ENCODE data around the gene SLF1. TPM values are rescaled to one million over a fixed set of nuclear protein-coding genes. Genes with fewer than 3 reads are reported as not detected.

SLF1 gene
- total RNA-seq, 2 donors from 2014 or later: 10.8 to 16.2 TPM

DNA sequence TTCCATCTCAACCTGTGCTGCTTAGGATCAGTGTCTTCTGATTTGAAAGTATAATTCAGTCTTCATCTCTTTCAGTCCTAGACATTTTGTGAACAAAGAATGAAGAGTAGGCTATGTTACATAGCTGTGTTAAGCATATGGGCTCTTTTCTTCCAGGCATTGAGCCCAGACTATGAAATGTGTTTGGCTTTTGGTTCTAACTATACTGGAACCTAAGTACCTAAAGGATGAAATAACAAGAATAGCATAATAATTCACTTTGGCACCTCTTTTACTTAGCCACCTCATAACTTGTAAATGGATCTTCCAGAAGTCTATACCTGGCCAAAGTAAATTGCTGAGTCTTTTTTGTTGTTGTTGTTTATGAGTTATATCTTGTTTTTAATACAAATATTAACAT lies 71.4 kb downstream of the SLF1 start:
- no peak overlapping the region for H3K4me3 Mint-ChIP-seq
- H3K27ac Mint-ChIP-seq: no peak overlapping the region
- ATAC-seq (replicated peaks): no peak
- no peaks in the 10 kb centered on the region for H3K9me3 Mint-ChIP-seq
- H3K27me3 Mint-ChIP-seq: no peaks in the 10 kb centered on the region
- H3K36me3 Mint-ChIP-seq (ENCODE audit: low read depth): peaks cover 75% of the 10 kb centered on the region
- H3K4me1 Mint-ChIP-seq: no peaks in the 10 kb centered on the region

DNA sequence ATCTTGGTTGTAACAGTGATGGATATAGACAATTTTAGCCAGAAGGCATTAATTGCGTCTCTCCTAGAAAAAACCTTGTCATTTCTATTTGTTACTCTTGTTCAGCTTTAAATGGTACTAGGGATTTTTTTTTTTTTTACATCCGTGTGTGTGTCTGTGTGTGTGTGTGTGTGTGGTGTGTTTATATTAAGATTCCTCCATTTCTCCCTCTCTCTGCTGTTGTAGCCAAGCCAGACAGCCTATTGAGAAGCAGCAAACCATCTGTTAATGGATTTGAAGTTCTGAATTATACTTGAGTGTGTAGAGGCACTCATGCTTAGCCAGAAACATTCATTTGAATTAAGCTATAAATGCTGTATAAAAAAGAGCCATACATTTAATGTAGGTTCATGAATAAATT lies 72.3 kb downstream of the SLF1 start:
- no peaks in the 10 kb centered on the region for H3K27me3 Mint-ChIP-seq
- no peak overlapping the region for H3K27ac Mint-ChIP-seq
- H3K4me3 Mint-ChIP-seq: no peak overlapping the region
- no peaks in the 10 kb centered on the region for H3K4me1 Mint-ChIP-seq
- no peak for ATAC-seq (replicated peaks)
- H3K9me3 Mint-ChIP-seq: no peaks in the 10 kb centered on the region
- H3K36me3 Mint-ChIP-seq (ENCODE audit: low read depth): peaks cover 73% of the 10 kb centered on the region

DNA sequence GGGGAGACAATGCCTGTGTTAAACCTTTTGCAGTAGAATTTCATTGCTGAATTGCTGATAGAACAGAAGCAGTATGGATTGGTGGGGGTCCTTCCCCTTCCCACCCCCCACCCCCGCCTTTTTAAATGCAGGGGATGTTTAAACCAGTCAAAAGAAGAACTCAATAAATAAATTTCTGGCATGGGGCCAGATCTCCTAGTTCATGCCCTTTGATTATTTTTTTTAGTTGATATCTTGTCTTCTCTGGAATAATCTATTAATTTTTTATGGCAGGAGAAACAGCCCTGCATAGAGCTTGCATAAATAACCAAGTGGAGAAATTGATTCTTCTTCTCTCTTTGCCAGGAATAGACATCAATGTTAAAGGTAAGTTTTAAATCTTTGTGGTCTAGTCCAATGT lies 72.8 kb downstream of the SLF1 start:
- no peaks in the 10 kb centered on the region for H3K27me3 Mint-ChIP-seq
- no peaks in the 10 kb centered on the region for H3K4me1 Mint-ChIP-seq
- no peak for ATAC-seq (replicated peaks)
- no peak overlapping the region for H3K27ac Mint-ChIP-seq
- no peak overlapping the region for H3K4me3 Mint-ChIP-seq
- peaks cover 68% of the 10 kb centered on the region for H3K36me3 Mint-ChIP-seq (ENCODE audit: low read depth)
- no peaks in the 10 kb centered on the region for H3K9me3 Mint-ChIP-seq

GRCh38 chr5:94691949-94692348 lies 73.5 kb downstream of the SLF1 start:
- Mint-ChIP-seq H3K4me1 (no peaks in the 10 kb centered on the region), H3K27me3 (no peaks in the 10 kb centered on the region), H3K36me3 (ENCODE audit: low read depth) (peaks cover 63% of the 10 kb centered on the region), H3K4me3 (no peak overlapping the region), H3K9me3 (no peaks in the 10 kb centered on the region), H3K27ac (no peak overlapping the region)
- no peak for ATAC-seq (replicated peaks)

- no peaks in the 10 kb centered on the region for H3K9me3 Mint-ChIP-seq
- ATAC-seq (replicated peaks): no peak
- no peak overlapping the region for H3K27ac Mint-ChIP-seq
- H3K36me3 Mint-ChIP-seq (ENCODE audit: low read depth): peaks cover 57% of the 10 kb centered on the region
- H3K4me1 Mint-ChIP-seq: no peaks in the 10 kb centered on the region
- no peaks in the 10 kb centered on the region for H3K27me3 Mint-ChIP-seq
- H3K4me3 Mint-ChIP-seq: no peak overlapping the region
Observed at GRCh38 chr5:94692581-94692980, 74.1 kb downstream of the SLF1 start.

DNA sequence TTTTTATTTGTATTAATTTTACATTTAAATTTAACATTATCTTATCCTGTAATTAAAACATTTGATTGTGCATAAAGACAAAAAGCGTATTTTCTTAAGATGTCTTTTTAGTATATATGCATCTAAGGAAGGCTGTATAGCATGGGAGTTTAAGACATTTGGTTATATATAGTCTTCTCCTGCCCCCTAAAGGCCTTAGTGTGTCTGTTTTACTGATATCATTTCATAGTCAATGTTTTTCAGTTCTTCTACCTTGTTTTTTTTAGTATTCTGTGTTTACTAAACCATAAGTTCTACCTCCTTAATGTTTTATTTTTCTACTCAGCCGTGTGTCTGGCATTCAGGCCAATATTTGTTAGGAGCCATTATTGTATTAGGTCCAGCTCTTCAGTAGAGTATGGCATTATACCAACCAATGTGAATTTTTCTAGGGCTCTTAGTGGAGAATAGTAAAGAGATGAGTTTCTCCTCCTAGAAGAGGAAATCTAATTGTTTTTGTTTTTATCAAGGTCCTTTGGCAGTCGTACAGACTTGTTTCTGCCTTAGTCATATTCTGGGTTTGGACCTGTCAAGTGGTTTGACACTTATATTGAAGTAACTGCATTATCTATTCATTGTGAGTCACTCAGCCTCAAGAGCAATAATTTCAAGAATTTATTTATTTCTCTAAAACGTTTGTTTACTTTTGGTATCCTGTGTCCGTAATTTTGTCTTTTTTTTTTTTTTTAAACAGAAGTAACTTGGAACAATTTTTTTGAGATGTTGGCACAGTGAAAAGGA lies 74.8 kb downstream of the SLF1 start:
- ATAC-seq (replicated peaks): no peak

GRCh38 chr5:94693845-94694370 lies 75.4 kb downstream of the SLF1 start:
- no peak overlapping the region for H3K4me3 Mint-ChIP-seq
- H3K9me3 Mint-ChIP-seq: no peaks in the 10 kb centered on the region
- peaks cover 47% of the 10 kb centered on the region for H3K36me3 Mint-ChIP-seq (ENCODE audit: low read depth)
- no peak overlapping the region for H3K27ac Mint-ChIP-seq
- no peaks in the 10 kb centered on the region for H3K4me1 Mint-ChIP-seq
- no peaks in the 10 kb centered on the region for H3K27me3 Mint-ChIP-seq
- ATAC-seq (replicated peaks): no peak

More for the DNA sequence above, 74.8 kb downstream of the SLF1 start:
- Mint-ChIP-seq H3K36me3 (ENCODE audit: low read depth) (peaks cover 53% of the 10 kb centered on the region), H3K4me3 (no peak overlapping the region), H3K9me3 (no peaks in the 10 kb centered on the region), H3K27ac (no peak overlapping the region), H3K4me1 (no peaks in the 10 kb centered on the region), H3K27me3 (no peaks in the 10 kb centered on the region)

GRCh38 chr5:94694671-94695070 lies 76.2 kb downstream of the SLF1 start:
- Mint-ChIP-seq H3K27me3 (no peaks in the 10 kb centered on the region), H3K27ac (no peak overlapping the region), H3K9me3 (no peaks in the 10 kb centered on the region), H3K4me3 (no peak overlapping the region), H3K4me1 (no peaks in the 10 kb centered on the region), H3K36me3 (ENCODE audit: low read depth) (peaks cover 39% of the 10 kb centered on the region)
- ATAC-seq (replicated peaks): no peak

GRCh38 chr5:94698197-94698596 lies 79.7 kb downstream of the SLF1 start:
- Mint-ChIP-seq H3K36me3 (ENCODE audit: low read depth) (peaks cover 11% of the 10 kb centered on the region), H3K4me3 (no peak overlapping the region), H3K4me1 (peaks cover 5% of the 10 kb centered on the region), H3K27ac (no peak overlapping the region), H3K9me3 (no peaks in the 10 kb centered on the region), H3K27me3 (no peaks in the 10 kb centered on the region)
- no peak for ATAC-seq (replicated peaks)

DNA sequence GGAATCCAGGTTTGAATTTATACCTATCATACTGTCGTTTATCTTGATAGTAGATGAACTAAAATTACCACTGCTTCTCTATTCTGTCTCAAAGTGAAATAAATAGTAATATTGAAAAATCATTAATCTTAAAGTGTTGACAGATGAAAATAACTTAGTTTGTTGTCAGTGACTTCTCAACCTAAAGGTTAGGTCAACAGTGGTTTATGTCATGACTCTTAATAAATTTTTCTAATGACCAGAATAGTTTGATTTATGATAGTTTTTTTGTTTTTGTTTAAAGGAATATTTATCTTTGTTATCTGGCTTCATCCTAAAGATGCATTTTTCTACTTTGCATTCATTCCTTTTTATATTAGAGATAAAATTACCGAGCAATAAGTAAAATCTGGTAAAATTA lies 81.1 kb downstream of the SLF1 start:
- H3K4me3 Mint-ChIP-seq: no peak overlapping the region
- peaks cover 5% of the 10 kb centered on the region for H3K4me1 Mint-ChIP-seq
- no peaks in the 10 kb centered on the region for H3K27me3 Mint-ChIP-seq
- ATAC-seq (replicated peaks): no peak
- H3K9me3 Mint-ChIP-seq: no peaks in the 10 kb centered on the region
- no peak overlapping the region for H3K27ac Mint-ChIP-seq
- H3K36me3 Mint-ChIP-seq (ENCODE audit: low read depth): peaks cover 6% of the 10 kb centered on the region

- Mint-ChIP-seq H3K4me3 (no peak overlapping the region), H3K4me1 (peaks cover 5% of the 10 kb centered on the region), H3K27ac (no peak overlapping the region), H3K27me3 (no peaks in the 10 kb centered on the region), H3K36me3 (ENCODE audit: low read depth) (no peaks in the 10 kb centered on the region), H3K9me3 (no peaks in the 10 kb centered on the region)
- ATAC-seq (replicated peaks): peak; percentile 95
Observed at GRCh38 chr5:94700592-94700991, 82.1 kb downstream of the SLF1 start.

DNA sequence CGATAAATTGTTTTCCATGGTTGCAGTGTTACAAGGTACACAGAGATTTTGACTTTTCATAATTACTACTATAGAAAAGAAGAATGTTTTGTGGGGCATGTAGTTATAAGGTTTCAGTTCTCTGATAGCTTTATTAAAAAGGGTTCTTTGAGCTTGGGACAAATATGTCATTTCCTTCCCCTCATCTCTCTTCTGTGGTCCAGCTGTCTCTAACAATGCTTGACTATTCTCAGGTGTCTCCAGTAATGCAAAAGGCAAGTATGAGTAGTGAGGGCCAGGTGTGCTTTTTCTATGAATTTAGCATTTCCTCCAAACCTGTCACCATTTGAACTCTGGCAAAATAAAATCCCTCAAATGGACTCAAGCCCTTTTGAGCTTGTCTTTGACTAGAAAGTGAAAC lies 84.3 kb downstream of the SLF1 start:
- Mint-ChIP-seq H3K4me1 (peaks cover 5% of the 10 kb centered on the region), H3K9me3 (no peaks in the 10 kb centered on the region), H3K36me3 (ENCODE audit: low read depth) (peaks cover 7% of the 10 kb centered on the region), H3K4me3 (no peak overlapping the region), H3K27ac (no peak overlapping the region), H3K27me3 (no peaks in the 10 kb centered on the region)
- no peak for ATAC-seq (replicated peaks)

DNA sequence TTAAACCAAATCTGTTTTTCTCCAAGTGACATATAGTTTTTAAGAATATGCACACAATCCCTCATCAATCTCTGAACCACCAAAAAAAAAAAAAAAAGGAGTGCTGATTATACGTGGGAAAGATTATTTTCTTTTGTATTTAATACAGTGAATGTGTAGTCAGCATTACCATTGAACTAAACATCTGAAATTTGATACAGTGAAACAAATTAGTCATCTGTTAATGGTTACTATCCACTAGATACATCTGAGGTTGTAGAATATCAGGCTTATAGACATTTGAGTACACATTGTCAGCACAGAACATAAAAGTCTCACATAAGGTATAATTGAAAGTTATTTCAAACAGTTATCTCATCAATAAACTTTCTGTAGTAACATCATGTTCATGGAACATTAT lies 87.0 kb downstream of the SLF1 start:
- Mint-ChIP-seq H3K4me1 (peaks cover 3% of the 10 kb centered on the region), H3K9me3 (no peaks in the 10 kb centered on the region), H3K27ac (no peak overlapping the region), H3K36me3 (ENCODE audit: low read depth) (peaks cover 22% of the 10 kb centered on the region), H3K27me3 (no peaks in the 10 kb centered on the region), H3K4me3 (no peak overlapping the region)
- no peak for ATAC-seq (replicated peaks)

- no peak overlapping the region for H3K4me3 Mint-ChIP-seq
- H3K27me3 Mint-ChIP-seq: no peaks in the 10 kb centered on the region
- no peaks in the 10 kb centered on the region for H3K9me3 Mint-ChIP-seq
- peaks cover 31% of the 10 kb centered on the region for H3K36me3 Mint-ChIP-seq (ENCODE audit: low read depth)
- H3K27ac Mint-ChIP-seq: no peak overlapping the region
- ATAC-seq (replicated peaks): no peak
- no peaks in the 10 kb centered on the region for H3K4me1 Mint-ChIP-seq
Observed at GRCh38 chr5:94707359-94707758, 88.9 kb downstream of the SLF1 start.

- Mint-ChIP-seq H3K27me3 (no peaks in the 10 kb centered on the region), H3K4me1 (no peaks in the 10 kb centered on the region), H3K36me3 (ENCODE audit: low read depth) (peaks cover 36% of the 10 kb centered on the region), H3K9me3 (no peaks in the 10 kb centered on the region), H3K27ac (no peak overlapping the region), H3K4me3 (no peak overlapping the region)
- no peak for ATAC-seq (replicated peaks)
Observed at GRCh38 chr5:94709277-94709676, 90.8 kb downstream of the SLF1 start.

Data from activated T-helper 17 cell treated with anti-CD3 and anti-CD28 coated beads, Interleukin-2, amount 50 U/mL, for 72 hours (primary cell).